AG09319 (cell line): ENCODE measurements around the gene CUL1.

Experiments used
- DNase-seq: peaks from one replicate; pipeline ENCODE4 v3.0.0-alpha.2; 2010; ENCODE audit warnings: low read depth; ENCODE audit errors: extremely low read depth
- TF ChIP-seq, protein P1 (sequence below): IDR thresholded peaks from 2 replicates; pipeline ENCODE4 v1.5.1; 2011; ENCODE audit warnings: low read depth, mild to moderate bottlenecking, inconsistent platforms, low read length, moderate library complexity

The CUL1 gene

DNA sequence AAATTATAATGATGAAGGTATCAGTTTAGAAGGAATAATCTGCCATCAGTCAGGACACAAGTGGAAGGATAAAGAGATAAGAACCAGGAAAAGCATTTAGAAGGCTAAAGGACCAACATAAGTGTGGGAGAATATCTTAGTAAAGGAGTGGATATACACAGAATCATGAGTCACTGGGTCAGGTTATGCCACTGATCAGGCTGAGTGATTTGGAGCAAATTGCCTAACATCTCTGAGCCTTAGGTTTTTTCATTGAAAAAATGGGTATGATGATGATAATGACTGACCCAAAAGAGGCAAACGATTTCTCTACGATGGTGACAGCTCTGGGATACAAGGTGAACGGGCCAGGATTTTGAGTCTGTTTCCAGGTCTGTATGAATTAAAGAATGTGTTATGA is 2.8 kb upstream of the CUL1 start:
- TF ChIP-seq, protein P1, sequence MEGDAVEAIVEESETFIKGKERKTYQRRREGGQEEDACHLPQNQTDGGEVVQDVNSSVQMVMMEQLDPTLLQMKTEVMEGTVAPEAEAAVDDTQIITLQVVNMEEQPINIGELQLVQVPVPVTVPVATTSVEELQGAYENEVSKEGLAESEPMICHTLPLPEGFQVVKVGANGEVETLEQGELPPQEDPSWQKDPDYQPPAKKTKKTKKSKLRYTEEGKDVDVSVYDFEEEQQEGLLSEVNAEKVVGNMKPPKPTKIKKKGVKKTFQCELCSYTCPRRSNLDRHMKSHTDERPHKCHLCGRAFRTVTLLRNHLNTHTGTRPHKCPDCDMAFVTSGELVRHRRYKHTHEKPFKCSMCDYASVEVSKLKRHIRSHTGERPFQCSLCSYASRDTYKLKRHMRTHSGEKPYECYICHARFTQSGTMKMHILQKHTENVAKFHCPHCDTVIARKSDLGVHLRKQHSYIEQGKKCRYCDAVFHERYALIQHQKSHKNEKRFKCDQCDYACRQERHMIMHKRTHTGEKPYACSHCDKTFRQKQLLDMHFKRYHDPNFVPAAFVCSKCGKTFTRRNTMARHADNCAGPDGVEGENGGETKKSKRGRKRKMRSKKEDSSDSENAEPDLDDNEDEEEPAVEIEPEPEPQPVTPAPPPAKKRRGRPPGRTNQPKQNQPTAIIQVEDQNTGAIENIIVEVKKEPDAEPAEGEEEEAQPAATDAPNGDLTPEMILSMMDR = no peak
- DNase-seq = no peak

DNA sequence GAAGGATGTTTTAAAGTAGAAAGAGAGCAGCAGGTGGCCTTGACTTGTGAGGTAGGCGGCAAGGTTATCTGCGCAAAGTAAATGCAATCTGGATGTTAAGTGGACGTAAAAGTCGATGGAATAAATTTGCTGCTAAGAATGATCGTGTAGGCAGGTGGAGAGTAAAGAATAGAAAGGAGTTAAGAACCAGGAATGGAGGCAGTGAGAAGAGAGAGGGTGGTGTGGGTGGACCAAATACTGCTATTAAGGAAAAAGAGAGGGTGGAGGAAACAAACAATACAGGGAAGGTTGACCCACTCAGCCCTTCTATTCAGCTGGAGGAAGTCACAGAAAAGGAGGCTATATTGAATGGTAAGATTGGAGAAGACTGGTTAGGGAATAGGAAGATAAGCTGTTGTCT is 1.9 kb upstream of the CUL1 start:
- TF ChIP-seq, protein P1 = no peak
- DNase-seq = no peak

DNA sequence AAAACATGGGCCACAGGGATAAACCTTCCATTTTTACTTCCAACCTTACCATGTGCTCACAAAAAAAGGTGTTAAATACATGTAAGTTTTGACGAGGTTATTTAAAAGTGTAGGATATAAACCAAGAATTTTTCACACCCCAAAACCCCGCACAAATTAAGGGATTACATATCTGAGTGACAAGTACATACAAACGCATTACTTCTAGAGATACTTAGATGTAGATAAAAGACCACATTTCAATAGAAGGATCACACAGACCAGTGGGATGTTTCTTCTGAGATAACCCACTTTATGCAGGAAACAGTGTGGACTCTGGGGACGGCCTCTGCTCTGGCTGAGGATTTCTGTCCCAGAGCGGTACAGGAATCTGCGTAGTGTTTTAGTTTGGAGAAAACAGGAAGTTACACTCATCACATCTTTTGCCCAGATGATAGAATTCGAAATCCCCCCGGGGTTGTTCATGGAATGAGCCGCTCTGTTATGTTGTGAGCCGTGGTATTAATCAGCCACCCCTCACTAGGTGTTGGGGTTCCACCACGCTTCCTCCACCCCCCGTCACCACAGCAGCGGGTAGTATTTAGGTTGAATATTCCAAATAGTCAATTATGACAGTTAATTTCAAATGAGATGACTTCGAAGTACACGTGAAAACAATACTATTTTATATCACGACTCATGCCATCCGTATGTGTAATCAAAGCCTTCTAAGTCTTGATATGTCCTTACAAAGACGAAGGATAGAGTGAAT is 1.3 kb upstream of the CUL1 start:
- no peak for DNase-seq
- TF ChIP-seq, protein P1 = no peak

DNA sequence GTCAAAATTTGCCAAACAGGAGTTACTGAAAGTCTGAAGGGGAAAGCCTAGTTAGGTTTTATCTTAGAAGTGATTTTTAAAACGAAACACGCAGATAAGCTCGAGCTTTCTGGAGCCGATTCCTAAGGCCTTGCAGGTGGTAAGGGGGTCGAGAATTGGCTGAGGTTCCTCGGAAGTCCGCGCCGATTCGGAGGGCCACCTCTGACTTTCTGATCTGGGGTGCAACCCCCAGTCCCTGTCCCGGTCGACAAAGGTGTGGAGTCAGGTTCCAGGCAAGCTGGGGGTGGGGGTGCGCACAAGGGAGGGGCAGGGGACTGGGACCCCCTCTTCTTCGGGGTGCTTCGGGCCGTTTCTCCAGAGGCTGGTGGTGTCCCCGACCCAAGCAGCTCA is 701 bp upstream of the CUL1 start:
- DNase-seq = no peak
- TF ChIP-seq, protein P1 = no peak

DNA sequence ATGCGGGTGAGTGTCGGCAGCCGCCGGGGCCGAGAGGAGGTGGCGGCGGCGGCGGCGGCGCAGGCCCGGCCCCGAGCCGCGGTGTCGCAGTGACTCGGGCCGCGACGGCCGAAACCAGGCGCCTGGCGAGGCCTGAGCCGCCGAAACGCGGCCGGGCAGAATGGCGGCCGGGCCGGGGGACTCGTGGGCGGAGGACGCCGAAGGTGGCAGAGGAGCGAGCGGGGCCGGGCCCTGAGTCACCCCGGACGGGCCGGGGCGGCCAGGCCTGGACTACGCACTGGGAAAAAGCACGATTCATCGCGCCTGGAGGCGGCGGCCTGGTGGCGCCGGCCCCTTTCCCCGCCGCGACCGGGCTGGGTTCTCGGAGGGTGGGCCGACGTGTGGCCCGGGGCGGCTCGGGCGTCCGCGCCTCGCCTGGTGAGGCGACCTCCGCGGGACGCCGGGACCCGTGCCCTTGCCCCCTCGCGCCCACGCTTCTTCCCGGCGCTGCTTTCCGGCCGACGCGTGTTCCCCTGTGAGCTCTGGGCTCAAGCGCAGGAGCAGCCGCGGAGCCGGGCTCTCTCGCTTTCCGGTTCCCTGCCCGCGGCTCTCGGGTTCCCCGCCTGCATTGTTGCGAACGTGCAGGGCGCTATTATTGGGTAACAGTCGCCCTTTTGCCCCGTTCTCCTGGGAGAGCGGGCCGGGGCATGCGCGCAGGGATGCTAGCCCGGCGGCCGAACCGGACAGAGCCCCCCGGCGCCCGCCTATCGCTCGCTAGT is 500 bp downstream of the CUL1 start:
- TF ChIP-seq, protein P1 = no peak
- DNase-seq = no peak

DNA sequence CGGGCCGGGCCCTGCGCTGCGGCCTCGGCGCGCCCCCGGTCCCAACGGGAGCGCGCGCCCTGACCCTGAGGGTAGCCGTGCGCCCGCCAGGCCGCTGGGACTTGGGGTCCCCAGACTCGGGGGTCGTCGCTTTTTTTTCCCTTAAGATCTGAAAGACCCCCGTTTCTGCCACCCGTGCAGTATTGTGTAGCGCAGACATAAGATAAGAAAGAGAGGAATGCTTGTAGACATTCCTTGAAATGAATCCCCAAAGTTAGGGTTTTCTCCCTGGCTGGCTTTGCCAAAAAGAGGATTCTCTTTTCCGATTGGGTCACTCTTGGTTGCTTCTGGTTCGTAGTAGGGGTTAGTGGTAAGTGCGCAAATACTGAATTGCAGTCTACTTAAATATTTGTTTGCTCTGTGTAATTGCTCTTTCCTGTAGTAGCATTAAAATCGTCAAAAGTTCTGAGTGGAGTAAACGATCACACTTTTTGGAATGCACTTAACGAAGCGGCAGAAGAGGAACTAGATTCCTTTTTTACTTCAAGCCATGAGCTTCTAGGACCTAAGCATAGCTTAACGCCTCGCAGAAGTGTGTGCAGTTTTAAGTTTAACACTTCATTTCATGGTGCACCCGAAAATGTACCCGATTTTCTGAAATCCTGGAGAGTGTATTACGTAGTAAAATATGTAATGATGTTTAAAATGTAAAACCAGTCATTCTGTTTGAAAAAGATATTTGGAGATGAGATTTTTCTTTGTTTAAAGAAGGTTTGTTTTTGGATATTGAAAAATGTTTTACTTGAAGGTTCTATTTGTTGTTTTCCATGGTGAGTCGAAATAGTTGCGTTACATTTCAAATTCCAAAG is 1.3 kb downstream of the CUL1 start:
- no peak for DNase-seq
- TF ChIP-seq, protein P1 = no peak

DNA sequence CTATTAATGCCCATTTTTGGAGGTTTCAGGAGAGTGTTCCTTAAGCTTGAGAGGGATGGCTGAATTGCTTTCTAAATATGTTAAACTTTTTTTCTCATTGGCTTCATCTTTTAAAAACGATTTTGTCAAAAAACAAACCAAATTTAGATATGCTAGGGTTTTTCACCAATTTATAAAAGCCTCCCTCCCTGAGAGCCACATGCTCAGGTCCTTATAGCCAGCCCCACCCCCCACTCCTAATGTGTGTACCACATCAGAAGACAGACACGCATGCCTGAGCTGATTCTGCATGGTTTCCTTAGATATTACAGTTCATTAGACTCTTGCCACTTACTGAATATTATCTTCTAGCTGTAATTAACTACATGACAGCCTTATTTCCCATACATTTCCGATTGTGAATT is 2.0 kb downstream of the CUL1 start:
- TF ChIP-seq, protein P1 = no peak
- DNase-seq = no peak
